Neural cell (in vitro differentiated cells): Measurements from ENCODE around the gene MAML2. TPM values are rescaled to one million over a fixed set of nuclear protein-coding genes. Genes with fewer than 3 reads are reported as not detected.

Experiments
- H2AFZ ChIP-seq: fragments of 200-600, 300-800 bp; sonication (generic), shearing (Covaris generic); 2 replicates; pipeline ENCODE4 v1.6.0; 2014; ENCODE audit warnings: low read depth, mild to moderate bottlenecking, antibody characterized with exemption, low read length, moderate library complexity
- H3F3A ChIP-seq: fragments of 200-600 bp; shearing (Covaris generic); 2 replicates; pipeline ENCODE4 v1.6.1; 2016; ENCODE audit warnings: mild to moderate bottlenecking, moderate library complexity, mixed read lengths, antibody characterized with exemption, low read length; ENCODE audit not compliant: insufficient read depth, poor library complexity, severe bottlenecking
- H3K27ac ChIP-seq: fragments of 200-600, 300-800 bp; sonication (generic), shearing (Covaris generic); 2 replicates; pipeline ENCODE4 v1.5.1; 2014; ENCODE audit warnings: mild to moderate bottlenecking, low read length, moderate library complexity
- H3K27me3 ChIP-seq: fragments of 300-800, 200-600 bp; sonication (generic), shearing (Covaris generic); 2 replicates; pipeline ENCODE4 v1.6.0; 2014; ENCODE audit warnings: mild to moderate bottlenecking, low read depth, low read length, moderate library complexity; ENCODE audit not compliant: insufficient read depth
- H3K36me3 ChIP-seq: fragments of 300-800, 200-600 bp; sonication (generic), shearing (Covaris generic); 2 replicates; pipeline ENCODE4 v1.5.1; 2014; ENCODE audit warnings: mild to moderate bottlenecking, antibody characterized with exemption, low read length, moderate library complexity; ENCODE audit not compliant: insufficient read depth
- H3K4me2 ChIP-seq: fragments of 300-800, 200-600 bp; sonication (generic), shearing (Covaris generic); 2 replicates; pipeline ENCODE4 v1.6.0; 2014; ENCODE audit warnings: mild to moderate bottlenecking, low read length
- H3K4me3 ChIP-seq: fragments of 300-800, 200-600 bp; sonication (generic), shearing (Covaris generic); 2 replicates; pipeline ENCODE4 v1.5.1; 2014; ENCODE audit warnings: mild to moderate bottlenecking, low read length, moderate library complexity
- H3K79me2 ChIP-seq: fragments of 200-600 bp; shearing (Covaris generic); replicated peaks from 2 replicates; pipeline ENCODE4 v1.6.0; 2014; ENCODE audit warnings: mild to moderate bottlenecking, low read length, moderate library complexity; ENCODE audit not compliant: insufficient read depth
- H3K9ac ChIP-seq: fragments of 300-800, 200-600 bp; sonication (generic), shearing (Covaris generic); 2 replicates; pipeline ENCODE4 v1.6.1; 2016; ENCODE audit warnings: mild to moderate bottlenecking, low read length, mixed read lengths
- H3K9me2 ChIP-seq: fragments of 200-600 bp; shearing (Covaris generic); 2 replicates; pipeline ENCODE4 v1.6.1; 2016; ENCODE audit warnings: mild to moderate bottlenecking, low read length, mixed read lengths; ENCODE audit not compliant: insufficient read depth
- H3K9me3 ChIP-seq: fragments of 200-600, 300-800 bp; sonication (generic), shearing (Covaris generic); 2 replicates; pipeline ENCODE4 v1.6.1; 2016; ENCODE audit warnings: mild to moderate bottlenecking, mixed run types, low read length, moderate library complexity, mixed read lengths
- H4K20me1 ChIP-seq: fragments of 200-600 bp; shearing (Covaris generic); 2 replicates; pipeline ENCODE4 v1.6.1; 2016; ENCODE audit warnings: mild to moderate bottlenecking, mixed run types; ENCODE audit not compliant: insufficient read depth
- CTCF ChIP-seq: fragments of 450-650 bp; IDR thresholded peaks from 2 replicates; pipeline ENCODE4 v1.5.1; 2014; ENCODE audit warnings: antibody characterized with exemption, mild to moderate bottlenecking, moderate library complexity; ENCODE audit not compliant: poor library complexity, severe bottlenecking
- EP300 ChIP-seq: fragments of 450-650 bp; conservative IDR thresholded peaks from 2 replicates; pipeline ENCODE4 v1.6.1; 2014; ENCODE audit warnings: antibody characterized with exemption, mild to moderate bottlenecking, moderate library complexity; ENCODE audit not compliant: poor library complexity, severe bottlenecking
- EZH2 ChIP-seq: fragments of 200-600, 300-800 bp; shearing (Covaris generic), sonication (generic); IDR thresholded peaks from 2 replicates; pipeline ENCODE4 v1.6.1; 2014; ENCODE audit warnings: antibody characterized with exemption, low read length, borderline replicate concordance, mild to moderate bottlenecking; ENCODE audit not compliant: insufficient read depth, poor library complexity, severe bottlenecking
- MXI1 ChIP-seq: fragments of 450-650 bp; conservative IDR thresholded peaks from 2 replicates; pipeline ENCODE4 v1.6.1; 2014; ENCODE audit warnings: antibody characterized with exemption, mild to moderate bottlenecking; ENCODE audit not compliant: poor library complexity, severe bottlenecking
- POLR2AphosphoS5 ChIP-seq: IDR thresholded peaks from 2 replicates; pipeline ENCODE4 v1.6.1; 2012
- RAD21 ChIP-seq: fragments of 450-650 bp; conservative IDR thresholded peaks from 2 replicates; pipeline ENCODE4 v1.6.1; 2014; ENCODE audit warnings: antibody characterized with exemption, mild to moderate bottlenecking, moderate library complexity
- REST ChIP-seq: IDR thresholded peaks from 2 replicates; pipeline ENCODE4 v1.6.1; 2012; ENCODE audit warnings: borderline replicate concordance
- SMC3 ChIP-seq: fragments of 450-650 bp; conservative IDR thresholded peaks from 2 replicates; pipeline ENCODE4 v1.6.1; 2014; ENCODE audit warnings: antibody characterized with exemption, mild to moderate bottlenecking, moderate library complexity; ENCODE audit not compliant: poor library complexity
- TAF1 ChIP-seq: IDR thresholded peaks from 2 replicates; pipeline ENCODE4 v1.6.1; 2012; ENCODE audit warnings: low read depth
- polyA plus RNA-seq: library from polyadenylated mRNA; depleted of rRNA; stranded (reverse); fragments of >200 nt; gene quantifications from 2 replicates; pipeline ENCODE4 v1.2.3, GENCODE V29; 2014

The MAML2 gene
- polyA plus RNA-seq, 1 donor from 2014 or later, result 3.6 TPM

- Histone ChIP-seq H3K27ac (no peak overlapping the region), H3K36me3 (no peaks in the 10 kb centered on the region), H3K4me3 (no peak overlapping the region), H3K9me2 (no peaks in the 10 kb centered on the region), H4K20me1 (no peaks in the 10 kb centered on the region), H3K27me3 (no peaks in the 10 kb centered on the region), H3K9me3 (no peaks in the 10 kb centered on the region), H3K4me2 (no peak overlapping the region), H3F3A (no peaks in the 10 kb centered on the region), H2AFZ (no peak overlapping the region), H3K79me2 (no peaks in the 10 kb centered on the region), H3K9ac (no peak overlapping the region)
- no peak for TF ChIP-seq CTCF
- no peak for TF ChIP-seq SMC3
- TF ChIP-seq EP300, result no peak
- no peak for TF ChIP-seq EZH2
- no peak for TF ChIP-seq REST
- no peak for TF ChIP-seq MXI1
- TF ChIP-seq POLR2AphosphoS5, result no peak
- TF ChIP-seq RAD21, result no peak
- no peak for TF ChIP-seq TAF1
These were observed 9.7 kb downstream of the MAML2 start for GRCh38 chr11:96333191-96333719.

GRCh38 chr11:96332126-96332771, 10.7 kb downstream of the MAML2 start:
- TF ChIP-seq REST (no peak), TAF1 (no peak), POLR2AphosphoS5 (no peak), EP300 (no peak), SMC3 (no peak), RAD21 (no peak), EZH2 (no peak), MXI1 (no peak), CTCF (no peak)
- Histone ChIP-seq H2AFZ (no peak overlapping the region), H3F3A (no peaks in the 10 kb centered on the region), H3K27me3 (no peaks in the 10 kb centered on the region), H3K27ac (no peak overlapping the region), H3K9me3 (no peaks in the 10 kb centered on the region), H3K9me2 (no peaks in the 10 kb centered on the region), H3K4me2 (no peak overlapping the region), H4K20me1 (no peaks in the 10 kb centered on the region), H3K4me3 (no peak overlapping the region), H3K9ac (no peak overlapping the region), H3K79me2 (no peaks in the 10 kb centered on the region), H3K36me3 (no peaks in the 10 kb centered on the region)
